ENCODE results near the gene PGP.

Gene PGP

DNA sequence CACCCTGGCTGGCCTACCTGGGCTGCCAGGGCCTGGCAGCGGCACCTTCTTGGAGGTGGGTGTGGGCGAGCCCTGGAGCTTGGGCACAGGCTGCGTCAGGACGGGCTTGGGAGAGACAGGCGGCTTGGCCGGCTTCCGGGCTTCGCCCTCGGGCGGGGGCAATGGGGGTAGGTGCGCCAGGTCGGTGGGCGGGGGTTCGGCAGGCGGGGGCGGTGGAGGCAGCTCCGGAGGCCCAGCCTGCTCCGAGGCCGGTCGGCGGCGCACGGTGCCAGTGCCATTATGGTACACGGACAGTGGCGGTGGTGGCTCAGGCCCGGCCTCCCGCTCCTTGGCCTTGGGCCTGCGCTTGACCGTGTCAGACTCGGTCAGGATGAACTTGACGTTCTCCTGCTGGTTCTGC, 35.1 kb downstream of the PGP start:
- no peak for DNase-seq

DNA sequence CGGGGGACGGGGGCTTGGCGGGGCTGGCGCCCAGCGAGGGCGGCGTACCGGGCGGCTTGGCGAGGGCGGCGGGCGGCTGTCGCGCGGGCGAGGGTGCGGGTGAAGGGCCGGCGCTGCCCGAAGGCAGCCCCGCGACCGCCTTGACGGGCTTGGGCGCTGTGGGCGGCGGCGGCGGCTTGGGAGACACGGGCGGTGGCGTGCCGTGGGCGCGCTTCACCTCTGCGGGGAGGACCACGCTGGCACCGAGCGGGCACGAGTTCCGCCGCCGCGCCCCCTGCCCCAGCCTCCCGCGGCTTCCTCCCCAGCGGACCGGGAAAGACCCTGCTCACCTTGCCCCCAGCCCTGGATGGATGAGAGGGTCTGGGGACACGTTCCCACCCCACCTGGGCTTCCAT, 35.5 kb downstream of the PGP start:
- DNase-seq: no peak

DNA sequence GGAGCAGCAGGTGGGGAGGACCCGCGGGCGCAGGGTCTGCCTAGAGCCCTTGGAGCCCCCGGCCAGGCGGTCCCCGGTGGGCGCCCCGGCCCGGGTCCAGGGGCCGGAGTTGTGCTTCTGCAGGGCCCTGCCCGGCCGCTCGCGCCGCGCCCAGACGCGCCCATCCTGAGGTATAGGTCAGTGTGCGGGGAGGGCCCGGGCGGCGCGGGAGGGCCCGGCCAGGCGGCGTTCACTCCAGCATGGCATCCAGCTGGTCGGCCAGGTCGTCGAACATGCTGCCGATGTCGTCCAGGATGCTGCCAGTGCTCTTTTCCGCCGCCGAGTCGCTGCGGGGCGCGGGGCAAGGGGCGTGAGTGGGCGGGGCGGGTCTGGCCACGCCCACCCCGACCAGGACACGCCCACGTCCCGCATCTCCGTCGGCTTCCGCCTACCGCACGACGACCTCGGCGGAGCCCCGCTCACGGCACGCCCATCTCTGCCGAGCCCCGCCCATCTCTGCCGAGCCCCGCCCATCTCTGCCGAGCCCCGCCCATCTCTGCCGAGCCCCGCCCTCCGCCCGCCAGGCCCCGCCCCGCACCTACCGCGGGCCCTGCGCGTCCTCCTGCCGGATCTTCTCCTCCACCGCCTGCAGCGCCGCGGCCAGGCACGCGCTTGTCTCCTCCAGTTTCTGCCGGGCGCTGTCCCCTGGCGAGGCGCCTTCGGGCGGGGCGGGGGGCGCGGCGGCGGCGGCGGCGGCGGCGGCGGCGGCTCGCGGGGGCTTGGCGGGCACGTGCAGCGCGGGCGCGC, 36.1 kb downstream of the PGP start:
- peak; percentile 29 to 55 (median 37) for DNase-seq

GRCh38 chr16:2177561-2177960, 37.1 kb downstream of the PGP start:
- DNase-seq: no peak

DNA sequence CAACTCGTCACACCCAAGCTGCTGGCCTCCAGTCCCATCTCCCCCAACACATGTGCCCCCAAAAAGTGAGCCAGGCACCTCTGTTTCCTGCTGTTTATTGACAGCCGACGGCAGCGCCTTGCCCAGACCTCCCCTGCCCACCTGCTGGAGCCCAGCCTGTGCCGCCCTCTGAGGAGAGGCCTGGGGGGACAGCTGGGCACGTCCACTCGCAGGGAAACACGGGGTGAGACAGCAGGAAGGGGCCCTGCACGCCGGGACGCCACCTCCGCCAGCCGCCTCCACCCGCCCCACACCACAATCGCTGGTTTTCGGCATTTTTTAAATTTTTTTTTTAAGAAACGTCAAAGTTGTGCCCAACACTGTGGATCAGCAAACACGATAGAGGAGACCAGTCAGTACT, 37.5 kb downstream of the PGP start:
- DNase-seq: no peak

DNA sequence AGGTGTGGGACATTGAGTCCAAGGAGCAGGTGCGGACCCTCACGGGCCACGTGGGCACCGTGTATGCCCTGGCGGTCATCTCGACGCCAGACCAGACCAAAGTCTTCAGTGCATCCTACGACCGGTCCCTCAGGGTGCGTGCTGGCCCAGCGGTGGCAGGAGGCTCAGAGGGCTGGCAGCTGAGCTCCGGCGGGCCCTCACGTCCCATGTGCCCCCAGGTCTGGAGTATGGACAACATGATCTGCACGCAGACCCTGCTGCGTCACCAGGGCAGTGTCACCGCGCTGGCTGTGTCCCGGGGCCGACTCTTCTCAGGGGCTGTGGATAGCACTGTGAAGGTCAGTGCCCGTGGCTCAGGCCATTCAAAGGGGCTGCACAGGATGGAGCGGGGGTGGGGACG, 38.6 kb downstream of the PGP start:
- no peak for DNase-seq

DNA sequence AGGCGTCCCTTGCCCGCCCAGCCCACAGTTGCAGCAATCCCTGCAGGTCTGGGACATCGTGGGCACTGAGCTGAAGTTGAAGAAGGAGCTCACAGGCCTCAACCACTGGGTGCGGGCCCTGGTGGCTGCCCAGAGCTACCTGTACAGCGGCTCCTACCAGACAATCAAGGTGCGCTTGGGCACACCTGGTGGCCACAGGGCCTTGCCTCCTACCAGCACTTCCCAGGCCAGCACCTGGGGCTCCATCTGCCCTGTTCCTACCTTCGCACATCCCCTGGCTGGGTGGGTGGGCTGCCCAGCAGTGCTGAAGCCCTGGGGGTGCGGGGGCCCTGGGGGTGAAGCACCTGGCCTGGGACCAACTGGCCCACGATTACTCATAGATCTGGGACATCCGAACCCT, 39.2 kb downstream of the PGP start:
- no peak for DNase-seq

DNA sequence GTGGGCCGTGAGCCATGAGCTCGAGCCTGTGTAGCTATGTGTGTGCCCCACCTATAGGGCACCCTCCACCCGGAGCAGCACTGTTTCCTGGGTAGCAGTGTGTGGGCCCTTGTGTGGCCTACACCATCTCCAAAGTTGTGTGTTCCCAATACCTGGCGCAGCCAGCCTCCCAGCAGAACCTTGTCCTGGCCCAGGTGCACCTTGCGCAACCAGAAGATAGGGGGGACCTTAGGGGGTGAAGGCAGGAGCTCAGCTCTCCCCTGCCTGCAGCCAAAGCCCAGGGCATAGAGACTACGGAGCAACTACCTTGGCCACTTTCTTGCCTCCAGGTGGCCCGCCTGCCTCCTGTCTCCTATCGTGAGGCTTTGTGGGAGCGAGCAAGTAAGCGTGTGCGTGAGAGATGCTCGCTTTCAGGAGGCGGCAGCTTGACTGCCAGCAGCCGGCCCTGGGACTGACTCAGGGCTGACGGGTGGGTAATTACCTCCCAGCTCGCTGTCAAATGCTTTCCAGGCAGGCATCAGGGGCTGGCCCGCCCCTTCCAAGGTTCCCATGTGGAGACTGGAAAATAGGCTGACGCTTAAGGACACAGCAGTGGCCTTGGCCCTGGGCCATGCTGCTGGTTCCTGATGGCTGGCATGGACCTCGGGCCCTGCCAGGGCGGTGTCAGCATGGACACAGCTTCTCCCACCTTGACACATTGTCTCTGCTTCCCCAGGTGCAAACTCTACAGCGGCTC, 40.1 kb downstream of the PGP start:
- no peak for DNase-seq

DNA sequence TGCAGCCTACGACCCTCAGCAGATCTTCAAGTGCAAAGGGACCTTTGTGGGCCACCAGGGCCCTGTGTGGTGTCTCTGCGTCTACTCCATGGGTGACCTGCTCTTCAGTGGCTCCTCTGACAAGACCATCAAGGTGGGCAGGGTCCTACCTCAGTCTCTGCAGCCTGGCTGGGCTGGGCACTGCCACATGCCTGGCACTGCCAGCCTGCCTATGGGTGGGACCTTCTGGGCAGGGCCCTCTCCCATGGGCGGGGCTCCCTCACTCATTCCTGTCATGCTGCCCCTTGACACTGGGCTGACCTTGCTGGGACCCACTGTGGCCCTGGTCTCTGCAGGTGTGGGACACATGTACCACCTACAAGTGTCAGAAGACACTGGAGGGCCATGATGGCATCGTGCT, 40.7 kb downstream of the PGP start:
- no peak for DNase-seq

- no peak for DNase-seq
These were observed 41.3 kb downstream of the PGP start for GRCh38 chr16:2173366-2173765.

- no peak for DNase-seq
These were observed 41.8 kb downstream of the PGP start for GRCh38 chr16:2172688-2173335.

DNA sequence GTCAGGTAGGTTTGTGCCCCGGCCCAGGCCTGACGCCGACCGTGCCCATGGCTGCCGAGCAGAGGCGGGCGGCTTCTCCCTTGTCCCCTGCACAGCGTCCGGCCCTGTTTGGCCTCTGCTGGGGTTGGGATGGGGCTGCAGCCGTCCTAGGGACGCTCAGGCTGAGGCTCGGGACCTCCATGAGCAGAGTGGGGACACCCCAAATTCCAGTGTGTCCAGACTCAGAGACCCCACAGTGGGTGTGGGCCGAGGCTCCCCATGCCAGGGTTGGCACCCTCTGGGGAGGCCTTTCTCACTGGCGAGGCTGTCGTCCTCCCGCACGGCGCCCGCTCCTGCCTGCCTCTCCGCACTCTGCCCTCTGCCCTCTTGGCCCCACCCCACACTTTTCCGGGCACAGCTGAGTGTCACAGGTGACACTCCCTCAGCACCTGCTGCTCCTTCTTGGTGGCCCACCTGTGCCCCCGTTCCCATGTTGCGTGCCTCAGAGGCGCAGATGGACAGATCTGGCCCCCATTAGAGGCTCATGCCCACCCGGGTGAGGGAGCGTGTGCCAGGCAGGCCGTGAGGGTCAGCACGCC, 43.0 kb downstream of the PGP start:
- DNase-seq: no peak

GRCh38 chr16:2170587-2171435, 43.8 kb downstream of the PGP start:
- DNase-seq: no peak

DNA sequence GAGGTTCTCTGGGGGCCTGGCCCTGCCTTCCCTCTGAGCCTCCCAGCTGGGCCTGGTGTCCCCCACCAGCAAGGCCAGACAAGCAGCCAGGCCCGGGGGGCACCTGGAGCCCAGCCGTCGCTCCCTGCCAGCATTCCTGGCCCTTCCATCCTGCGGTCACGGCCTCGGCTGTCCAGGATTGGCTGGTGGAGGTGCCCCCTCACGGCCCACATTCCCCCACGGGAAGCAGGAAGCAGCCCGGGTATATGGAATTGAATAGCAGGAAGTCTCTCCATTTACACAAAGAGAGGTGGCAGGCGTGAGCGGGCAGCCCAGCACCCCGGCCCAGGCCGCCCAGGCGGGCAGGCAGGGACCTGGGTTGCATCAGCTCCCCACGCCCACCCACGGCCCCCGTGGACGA, 44.6 kb downstream of the PGP start:
- no peak for DNase-seq

DNA sequence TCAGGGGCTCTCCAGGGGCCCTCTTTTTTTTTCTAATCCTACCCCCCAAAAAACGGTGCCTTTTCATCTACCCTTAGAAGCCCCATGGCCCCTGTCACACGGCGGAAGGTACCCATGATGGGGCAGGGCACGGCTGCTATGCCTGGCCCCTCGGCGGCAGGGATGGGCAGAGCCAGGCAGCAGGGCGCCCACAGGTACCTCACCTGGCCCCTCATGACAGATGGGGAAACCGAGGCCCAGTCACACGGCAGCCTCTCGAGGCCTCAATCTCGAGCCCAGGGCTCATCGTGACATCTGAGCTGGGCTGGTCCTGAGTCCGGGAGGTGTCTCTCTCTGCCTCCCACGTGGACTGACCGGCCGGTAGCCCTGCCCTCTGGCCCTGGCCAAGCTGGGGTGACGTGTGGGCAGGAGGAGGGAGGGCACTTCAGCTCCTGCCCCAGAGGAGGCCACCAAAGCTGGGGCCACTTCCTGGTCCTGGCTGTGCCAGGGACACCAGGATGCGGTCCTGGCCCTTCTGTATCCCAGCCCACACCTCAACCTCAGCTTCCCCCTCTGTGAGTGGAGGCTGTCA, 47.5 kb downstream of the PGP start:
- DNase-seq: no peak

DNA sequence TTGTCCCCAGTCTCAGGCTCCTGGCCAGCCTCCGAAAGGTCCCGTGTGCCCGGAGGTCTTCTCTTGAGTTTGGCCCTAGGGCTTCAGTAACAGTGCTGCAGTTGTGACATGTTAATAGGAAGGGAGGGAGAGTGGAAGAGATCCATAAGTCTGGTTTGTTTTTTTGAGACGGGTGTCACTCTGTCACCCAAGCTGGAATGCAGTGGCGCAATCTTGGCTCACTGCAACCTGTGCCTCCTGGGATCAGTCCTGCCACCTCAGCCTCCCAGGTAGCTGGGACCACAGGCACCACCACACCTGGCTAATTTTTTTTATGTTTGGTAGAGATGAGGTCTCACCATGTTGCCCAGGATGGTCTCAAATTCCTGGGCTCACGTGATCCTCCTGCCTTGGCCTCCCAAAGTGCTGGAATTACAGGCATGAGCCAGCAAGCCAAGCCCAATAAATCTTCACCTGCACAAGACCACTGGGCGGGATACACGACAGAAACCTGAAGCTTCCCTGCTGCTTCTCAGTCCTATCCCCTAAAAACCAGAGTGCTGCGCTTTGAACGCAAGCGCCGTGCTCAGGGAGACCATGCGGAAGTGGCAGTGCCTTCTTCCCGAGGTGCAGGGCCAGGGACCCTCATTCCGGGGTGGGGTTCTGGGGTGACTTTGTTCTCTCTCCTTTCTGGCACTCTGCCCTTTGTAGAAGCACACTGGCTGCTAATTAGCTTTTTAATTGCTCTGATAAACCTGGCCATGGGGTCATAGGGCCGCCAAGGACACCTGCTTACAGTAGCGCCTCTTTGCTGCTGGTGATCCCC, 48.2 kb downstream of the PGP start:
- no peak for DNase-seq

GRCh38 chr16:2165861-2166260, 48.8 kb downstream of the PGP start:
- DNase-seq: no peak

DNA sequence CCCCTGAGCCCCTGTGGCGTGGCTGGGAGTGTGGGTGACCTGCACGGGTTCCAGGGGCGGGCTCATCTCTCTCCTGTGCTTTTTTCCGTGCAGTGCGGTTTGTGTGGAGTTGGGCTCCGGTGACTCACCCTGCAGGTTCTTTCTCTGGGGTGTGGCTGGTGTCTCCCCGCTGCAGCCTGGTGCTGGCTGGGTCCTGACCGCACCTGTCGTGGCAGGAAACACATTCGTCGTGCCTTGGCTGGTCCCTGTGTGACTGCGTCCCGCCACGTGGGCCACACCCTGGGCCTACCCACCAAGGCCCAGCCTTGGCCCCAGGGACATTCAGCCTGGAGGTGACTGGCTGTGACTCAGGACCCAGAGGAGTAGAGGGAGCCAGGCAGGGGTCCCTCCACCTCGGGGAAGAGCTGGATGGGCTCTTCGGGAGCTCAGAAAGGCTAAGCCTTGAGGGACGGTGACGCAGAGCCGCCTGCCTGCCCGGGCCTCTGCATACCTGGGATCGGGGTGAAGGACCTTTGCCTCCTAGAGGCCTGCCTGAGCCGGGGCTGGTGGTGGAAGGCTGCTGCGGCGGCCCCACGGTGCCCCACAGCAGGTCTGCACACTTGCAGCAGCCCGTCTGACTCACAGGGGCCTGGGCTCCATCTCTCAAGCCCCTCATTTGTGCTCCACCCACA, 51.3 kb downstream of the PGP start:
- no peak for DNase-seq

GRCh38 chr16:2162676-2163118, 51.9 kb downstream of the PGP start:
- no peak for DNase-seq

DNA sequence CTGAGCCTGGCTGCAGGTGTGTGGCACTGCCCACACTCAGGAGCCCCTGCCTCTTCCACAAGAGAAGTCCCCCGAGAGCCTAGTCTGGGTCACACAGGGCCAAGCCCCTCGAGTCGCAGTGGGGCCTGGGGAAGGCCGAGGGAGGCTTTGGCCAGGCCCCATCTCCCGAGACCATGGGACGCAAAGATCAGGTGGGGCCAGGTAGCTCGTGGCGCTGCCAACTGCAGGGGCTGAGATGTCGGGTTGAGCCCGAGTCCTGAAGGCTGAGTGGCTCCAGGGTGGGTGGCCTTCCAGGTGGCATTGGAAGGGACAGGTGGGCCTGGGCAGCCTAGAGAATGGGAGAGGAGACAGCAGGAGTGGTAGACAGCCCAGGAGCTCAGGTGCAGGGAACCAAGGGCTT, 52.7 kb downstream of the PGP start:
- DNase-seq: no peak
